Midbrain (tissue), 1 donor: ENCODE data around the gene WAPL.
"Not testable (repeated sequence)": the region's sequence is repeated elsewhere in the genome, so short reads cannot be mapped to it uniquely, and the experiment has no call there.

Experiments used
- DNase-seq: peaks from one replicate; lab custom pipeline; 2025; lab: John Stamatoyannopoulos, UW

WAPL gene

DNA sequence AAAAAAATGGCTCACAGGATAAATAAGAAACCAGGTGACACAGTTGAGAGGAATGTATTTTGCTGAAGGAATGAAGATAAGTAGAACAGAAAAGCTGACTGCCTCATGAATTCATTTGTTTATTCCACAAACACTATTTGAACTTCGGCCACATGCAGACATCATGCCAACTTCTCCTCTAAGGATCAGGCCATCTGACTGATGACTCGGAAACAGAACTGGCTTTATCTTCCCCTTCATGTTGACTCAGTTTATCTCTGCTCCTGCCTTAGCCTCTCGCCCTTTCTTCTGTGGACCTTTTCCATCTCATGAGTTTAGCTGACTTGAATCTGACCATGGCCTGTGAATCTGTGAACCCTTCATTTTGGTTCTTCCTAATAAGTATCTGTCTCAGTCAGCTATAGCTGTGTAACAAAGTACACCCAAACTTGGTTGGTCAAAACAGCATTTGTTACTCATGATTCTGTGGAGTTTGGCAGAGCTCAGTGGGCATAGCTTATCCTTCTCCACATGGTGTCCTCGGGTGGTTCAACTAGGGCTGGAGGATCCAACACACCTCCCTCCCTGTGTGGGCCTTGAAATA, 111.0 kb downstream of the WAPL start:
- DNase-seq, result no peak

- no peak for DNase-seq
Measured at GRCh38 chr10:86409183-86409582, 112.4 kb downstream of the WAPL start.

DNA sequence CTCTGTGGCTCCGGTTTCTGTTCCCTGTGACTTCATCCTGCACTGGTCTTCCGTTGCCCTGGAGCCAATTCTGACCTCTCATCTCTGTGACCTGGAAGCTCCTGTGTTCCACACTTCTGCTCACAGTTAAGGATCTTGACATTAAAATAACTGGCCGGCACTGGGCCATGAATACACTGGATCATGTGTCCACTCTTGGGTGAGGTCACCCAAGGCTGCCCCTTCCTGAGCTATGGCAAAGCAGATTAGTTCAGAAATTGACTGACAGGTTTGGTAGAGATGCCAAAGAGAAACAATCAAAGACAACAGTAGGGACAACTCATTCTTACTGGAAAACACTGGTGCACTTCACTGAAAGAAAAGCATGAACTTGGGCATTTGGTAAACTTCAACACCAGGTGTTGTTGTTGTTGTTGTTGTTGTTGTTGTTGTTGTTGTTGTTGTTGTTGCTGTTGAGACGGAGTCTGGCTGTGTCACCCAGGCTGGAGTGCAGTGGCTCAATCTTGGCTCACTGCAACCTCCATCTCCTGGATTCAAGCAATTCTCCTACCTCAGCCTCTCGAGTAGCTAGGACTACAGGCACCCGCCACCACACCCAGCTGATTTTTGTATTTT, 118.3 kb downstream of the WAPL start:
- DNase-seq, result no peak

DNA sequence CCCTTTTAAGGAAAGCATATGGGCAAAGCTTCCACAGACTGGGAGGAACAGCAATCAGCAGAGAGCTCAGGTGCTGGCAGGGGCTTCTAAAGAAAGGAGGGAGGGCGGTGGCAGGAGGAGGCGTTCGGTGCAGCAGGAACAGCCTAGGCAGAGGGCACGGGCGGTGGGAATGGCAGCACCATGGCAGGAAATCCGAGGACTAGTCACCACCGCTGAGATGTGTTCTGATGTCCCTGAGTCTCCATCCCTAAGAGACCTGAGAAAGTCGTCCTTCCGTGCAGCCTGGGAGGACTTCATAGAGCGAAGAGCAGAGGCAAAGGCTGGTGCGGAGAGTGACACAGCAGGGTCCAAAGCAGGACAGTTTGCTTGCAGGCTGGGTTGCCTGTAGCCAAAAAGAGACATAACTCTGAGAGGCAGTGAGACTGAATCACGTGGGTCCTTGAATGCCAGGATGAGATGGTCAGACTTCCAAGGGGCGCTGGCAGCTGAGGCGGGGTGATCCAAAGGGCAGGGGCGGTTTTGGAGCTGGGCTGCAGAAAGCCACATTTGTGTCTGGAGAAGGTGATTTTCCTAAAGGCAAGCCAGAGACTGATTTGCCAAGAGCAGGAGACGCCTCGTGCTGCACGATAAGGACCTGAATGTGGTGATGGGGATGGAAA, 119.2 kb downstream of the WAPL start:
- DNase-seq, result no peak

- DNase-seq, result no peak
Measured at GRCh38 chr10:86401588-86402282, 119.9 kb downstream of the WAPL start.

DNA sequence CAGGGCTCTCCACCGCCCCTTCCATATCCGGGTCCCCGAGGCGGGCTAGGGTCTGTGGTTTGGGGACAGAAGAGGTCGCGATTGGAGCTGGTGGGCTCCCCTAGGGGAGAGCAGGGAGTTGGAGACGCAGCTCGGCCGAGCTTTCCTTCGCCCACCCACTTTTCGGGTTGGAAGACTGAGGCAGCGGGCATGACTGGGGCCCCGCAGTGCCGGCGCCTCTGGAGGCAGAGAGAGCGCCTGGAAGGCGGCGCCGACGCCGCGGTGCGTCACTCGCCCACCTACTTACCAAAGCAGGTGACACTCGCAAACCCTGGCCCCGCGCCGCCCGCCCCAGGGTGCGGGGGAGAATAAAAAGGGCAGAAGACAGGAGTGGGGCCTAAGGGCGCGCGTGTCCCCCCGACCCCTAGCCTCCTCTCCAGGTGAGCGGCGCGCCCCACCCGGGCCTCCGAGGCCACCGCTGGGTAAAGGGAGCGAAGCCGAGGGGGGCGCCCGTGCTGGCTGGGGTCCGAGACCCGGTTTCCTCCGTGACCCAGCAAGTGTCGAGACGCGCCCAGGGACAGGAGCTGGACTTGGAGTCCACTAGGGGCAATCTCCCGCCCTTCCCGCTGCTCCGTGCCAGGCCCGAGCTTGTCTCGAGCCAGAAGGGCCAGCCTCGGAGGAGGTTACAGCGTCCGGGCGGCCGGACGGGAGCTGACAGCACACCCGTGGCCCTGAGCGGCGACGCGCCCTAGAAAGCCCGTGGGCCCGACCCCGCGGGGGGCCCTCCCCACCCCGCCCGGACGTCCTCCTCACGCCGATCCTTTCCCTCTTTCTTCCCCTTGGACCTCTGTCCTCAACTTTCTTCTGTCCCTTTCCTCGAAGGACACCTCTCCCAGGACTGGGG, 120.6 kb downstream of the WAPL start:
- no peak for DNase-seq

DNA sequence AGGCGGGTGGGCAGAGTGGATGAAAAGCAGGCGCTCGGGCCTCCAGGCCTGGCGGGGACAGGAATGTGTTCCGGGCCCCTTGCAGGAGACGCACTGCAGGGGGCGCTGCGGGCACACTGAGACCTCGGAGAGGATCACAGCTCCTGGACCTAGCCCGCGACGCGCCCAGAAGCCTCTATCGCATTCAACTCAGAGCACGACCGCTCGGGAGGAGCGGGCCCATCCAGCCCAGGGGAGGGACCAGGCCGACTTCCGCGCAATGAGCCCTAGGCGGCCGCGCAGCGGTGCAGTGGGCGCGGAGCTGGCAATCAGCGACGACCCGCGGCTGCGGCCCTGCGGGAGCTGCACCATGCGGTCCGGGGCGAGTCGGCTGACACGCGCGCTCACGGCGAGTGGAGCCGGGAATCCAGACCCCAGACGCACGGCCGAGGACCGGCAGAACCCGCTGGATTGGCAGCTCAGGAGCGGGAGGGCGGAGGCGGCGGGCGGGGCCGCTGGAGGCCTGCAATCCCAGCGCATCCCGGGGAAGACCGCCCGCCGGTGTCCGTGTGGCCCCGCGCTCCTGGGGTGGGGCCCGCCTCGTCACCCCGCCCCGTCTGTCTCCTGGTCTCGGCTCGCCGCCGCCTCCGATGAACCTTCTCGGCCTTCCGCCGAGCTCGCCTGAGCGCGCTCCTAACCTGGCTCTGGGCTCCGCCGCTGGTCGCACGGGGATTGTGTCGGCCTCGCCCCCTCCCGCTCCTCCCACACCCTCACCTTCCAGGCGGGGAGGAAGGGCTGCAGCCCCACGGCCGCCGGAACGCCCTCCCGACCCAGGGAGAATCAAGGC, 121.5 kb downstream of the WAPL start:
- peak; percentile 93 for DNase-seq

DNA sequence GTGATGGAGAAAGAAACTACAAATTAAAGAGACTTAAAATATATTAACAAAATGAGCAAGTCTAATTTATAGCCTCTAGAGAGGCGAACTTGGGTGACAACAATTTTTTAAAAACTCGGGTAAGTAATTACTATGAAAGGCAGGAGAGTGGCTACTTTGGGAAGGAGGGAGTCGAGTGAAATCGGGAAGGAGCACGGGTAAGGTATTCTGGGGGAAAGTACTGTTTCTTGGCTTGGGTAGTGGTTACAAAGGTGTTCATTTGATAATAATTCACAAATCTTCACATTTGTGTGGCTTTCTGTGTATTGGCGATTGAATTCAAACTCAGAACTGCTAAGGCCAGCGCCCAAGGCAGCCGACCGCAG, 122.1 kb downstream of the WAPL start:
- DNase-seq, result no peak

- DNase-seq, result no peak
Measured at GRCh38 chr10:86397120-86397519, 124.5 kb downstream of the WAPL start.

DNA sequence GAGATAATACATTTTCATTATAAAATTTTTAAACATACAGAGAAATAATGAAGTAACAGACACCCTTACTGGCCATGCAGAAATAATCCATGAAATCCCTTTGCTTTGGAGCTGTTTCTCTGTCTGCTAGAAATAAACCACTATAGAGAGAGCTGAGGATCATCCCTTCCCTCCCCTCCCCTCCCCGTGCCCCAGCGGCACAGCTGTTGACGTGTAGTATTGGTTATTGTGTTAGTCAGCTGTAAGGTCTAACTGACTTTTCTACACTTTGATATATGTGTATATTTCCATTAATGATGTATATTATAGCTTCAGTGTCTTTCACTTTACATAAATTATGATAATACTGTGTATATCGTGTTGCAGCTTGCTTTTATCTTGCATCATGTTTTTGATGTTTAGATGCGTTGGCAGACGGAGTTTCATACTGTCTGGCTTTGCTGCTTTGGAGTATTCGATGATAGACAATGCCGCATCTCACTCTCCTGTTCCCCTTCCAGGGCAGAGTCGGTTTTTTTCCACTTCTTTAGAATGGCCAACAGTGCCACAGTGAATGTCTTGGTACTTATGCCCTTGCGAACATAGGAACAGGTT, 127.6 kb downstream of the WAPL start:
- no peak for DNase-seq

- DNase-seq, result no peak
Measured at GRCh38 chr10:86393362-86393761, 128.2 kb downstream of the WAPL start.

DNA sequence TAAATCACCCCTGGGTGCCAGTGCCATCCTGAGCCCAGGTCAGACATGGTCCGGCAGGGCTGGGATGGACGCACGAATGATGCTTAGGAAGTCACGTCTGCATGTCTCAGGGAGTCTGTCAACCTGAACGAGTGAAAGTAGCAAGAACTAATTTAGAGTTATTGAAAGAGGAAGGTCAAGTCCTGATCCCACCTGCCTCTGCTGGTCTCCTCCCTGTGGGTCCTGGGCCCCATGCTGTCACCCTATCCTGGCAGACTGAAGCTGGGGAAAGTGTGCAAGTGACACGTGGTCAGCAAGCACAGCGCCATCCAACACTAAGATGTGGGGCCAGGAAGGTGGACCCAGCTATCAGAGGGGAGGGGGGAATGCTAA, 128.9 kb downstream of the WAPL start:
- DNase-seq, result no peak

GRCh38 chr10:86391986-86392722, 129.4 kb downstream of the WAPL start:
- DNase-seq, result no peak

DNA sequence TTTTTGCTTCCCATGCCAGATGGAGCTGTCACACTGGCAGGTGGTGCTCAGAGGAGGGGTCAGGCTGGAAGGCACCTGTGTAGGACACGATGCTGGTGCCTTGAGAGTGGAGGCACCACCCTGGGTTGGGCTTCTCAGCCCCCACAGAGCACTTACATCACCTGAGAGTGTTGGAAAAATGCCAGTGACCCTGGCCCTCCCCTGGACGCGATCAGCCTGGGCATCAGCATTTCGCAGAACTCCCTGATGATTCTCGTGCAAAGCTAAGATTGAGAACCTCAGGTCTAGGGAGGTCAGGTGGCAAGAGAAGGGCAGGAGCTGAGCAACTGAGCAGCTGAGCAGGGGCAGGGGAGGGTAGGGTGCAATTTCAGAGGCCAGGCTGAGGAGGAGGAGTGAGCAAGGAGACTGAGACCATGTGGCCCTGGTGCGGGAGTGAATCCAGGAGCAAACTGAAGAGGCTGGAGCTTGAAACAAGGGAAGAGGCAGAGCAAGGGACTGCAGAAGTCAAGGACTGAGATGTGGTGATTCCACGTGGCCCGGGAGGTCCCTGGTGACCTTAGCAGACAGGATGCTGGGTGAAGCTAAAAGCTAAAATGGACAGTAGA, 130.3 kb downstream of the WAPL start:
- no peak for DNase-seq

DNA sequence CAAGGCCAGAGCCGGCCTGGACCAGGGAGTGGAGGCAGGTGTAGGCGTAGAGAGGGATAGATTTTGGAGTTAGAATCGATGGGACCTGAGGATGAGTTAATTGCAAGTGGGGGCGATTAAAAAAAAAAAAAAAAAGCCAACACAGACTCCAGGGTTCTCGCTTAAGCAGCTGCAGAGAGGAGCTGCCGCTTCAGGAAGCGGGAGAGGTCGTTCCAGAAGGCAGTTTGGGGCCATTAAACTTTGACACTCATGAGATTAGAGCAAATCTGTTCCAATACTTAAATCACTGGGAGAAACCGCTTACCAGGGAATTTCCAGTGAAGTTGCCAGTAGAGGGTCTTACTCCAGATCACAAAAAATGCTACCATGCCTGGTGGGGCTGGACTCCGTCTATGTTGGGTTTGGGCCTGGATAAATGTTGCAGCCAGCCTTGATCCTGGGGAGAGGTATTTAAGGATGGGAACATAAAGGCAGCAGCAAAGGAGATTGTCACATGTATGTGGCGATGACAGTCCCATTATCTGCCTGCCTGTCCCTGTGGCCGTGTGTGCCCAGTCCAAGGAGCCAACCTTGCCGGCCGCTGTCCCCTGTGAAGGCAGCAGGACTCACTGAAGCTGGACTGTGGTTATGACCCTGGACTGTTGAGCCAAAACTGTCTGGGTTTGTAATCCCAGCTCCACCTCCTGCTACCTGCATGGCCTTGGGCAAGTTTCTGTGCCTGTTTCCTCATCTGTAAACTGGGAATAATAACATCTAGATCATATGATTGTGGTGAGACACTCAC, 131.1 kb downstream of the WAPL start:
- no peak for DNase-seq

DNA sequence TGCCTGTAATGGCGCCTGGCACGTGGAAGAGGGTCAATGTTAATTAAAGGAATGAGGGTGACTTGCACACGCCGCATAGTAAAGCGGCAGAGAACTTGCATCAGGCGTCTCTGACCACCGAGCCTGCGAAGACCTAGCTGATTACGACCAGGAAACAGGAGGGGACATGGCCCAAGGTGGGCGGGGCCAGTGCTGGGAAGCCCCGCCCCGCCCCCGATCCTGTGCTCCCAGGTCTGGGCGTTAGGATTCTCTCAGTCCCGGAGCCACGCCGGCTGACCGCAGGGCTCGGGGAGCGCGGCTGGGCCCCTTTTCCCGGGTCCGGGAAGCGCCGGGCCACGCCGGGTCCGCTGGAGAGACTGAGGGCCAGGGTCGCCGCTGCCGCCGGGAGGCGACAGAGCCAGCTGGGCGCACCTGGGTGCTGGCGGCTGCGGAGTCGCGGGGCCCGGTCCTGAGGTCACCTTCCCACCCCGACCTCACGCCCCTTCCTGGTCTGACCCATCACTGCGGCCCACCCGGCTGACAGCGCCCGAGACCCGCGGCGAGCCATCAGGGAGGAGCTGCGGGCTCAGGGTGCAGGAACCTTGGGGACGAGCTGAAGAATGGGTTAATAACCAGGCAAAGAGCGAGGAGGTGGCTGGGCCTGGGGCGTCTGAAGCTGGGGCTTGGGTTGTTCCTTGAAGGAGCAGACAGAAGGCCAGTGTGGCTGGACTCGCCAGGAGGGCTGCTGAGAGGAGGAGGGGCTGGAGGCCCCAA, 132.0 kb downstream of the WAPL start:
- DNase-seq, result no peak

DNA sequence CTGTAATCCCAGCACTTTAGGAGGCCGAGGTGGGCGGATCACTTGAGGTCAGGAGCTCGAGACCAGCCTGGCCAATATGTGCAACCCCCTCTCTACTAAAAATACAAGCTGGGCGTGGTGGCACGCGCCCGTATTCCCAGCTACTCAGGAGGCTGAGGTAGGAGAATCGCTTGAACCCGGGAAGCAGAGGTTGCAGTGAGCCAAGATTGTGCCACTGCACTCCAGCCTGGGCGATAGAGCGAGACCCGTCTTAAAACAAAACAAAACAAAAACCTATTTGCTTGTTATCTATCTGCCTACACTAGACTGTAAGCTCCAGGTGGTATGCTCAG, 132.5 kb downstream of the WAPL start:
- DNase-seq, result not testable (repeated sequence)

DNA sequence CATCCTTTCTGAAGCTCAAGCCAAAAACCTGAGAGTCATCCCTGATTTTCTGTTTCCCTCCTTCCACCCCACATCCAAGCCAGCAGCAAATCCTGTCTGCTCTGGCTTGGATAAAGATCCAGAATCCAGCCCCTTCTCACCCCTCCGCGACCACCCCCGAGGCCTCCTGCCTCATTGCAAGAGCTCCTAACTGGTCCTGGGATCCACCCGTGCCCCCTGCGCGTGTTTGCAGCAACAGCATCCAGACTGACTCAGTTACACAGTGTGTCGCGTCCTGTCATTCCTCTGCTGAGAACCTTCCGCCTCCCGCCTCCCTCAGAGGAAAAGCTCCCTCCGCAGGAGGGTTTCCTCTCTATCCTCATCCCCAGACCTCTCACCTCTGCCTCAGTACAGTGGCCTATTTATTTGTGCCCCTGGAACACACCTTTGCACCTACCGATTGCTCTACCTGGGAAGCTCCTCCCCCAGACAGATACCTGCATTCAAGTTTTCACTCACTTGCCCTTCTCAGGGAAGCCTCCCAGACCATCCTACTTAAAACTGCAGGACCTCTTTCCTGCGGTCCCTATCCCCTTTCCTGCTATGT, 133.4 kb downstream of the WAPL start:
- DNase-seq, result no peak
